B cell (primary cell): ENCODE measurements around the gene GMPR2.

ENCODE experiments used
- CTCF ChIP-seq: fragments of 200-600 bp; IDR thresholded peaks from one replicate; pipeline ENCODE4 v1.8.0; 2022; ENCODE audit warnings: antibody characterized with exemption, mild to moderate bottlenecking
- EZH2 ChIP-seq: IDR thresholded peaks from 2 replicates; pipeline ENCODE4 v1.6.1; 2012; ENCODE audit warnings: borderline replicate concordance, low read depth, mild to moderate bottlenecking, moderate library complexity, low read length; ENCODE audit not compliant: insufficient read depth, poor library complexity, severe bottlenecking

DNA sequence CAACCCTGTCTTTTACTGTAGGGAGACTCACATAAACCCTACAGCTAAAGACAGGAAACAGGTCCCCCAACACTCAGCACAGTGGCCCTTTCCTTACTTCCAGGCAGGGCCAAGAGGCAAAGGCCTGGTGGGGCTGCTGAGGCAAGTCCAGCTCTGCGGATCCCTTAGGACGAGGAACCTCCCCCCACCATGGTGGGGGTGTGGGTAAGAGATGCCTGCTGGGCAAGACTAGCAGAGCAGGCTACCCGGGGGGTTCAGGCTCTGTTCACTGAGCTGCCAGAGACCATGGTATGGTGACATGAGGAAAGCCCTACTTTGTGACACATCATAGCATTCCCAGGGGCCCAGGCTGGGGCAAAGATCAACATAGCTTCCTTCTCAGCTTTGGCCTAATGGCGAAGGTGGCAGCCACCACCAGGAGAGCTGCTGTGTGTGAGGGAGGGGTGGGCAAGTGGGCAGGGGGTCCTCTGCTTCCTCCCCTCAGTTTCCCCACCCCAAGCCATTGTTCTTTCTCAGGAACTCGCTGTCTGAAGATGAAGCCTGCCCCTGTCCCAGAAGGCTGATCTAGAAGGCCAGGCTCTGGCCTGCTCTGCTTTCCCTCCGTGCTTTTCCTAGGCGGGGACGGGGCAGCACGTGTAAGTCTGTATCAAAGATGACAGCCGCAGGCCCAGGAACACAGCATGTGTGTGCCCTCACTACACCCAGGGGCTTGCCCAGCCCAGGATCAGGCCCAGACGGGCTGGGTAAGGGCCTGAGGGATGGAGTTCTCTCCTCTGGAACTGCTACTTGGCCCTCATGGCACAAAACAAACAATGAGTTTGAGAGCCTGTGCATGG lies 19.8 kb downstream of the GMPR2 start:
- TF ChIP-seq CTCF (no peak), EZH2 (no peak)
